OCI-LY1 (cell line): ENCODE measurements around the gene VGLL4.

Experiments used
- H2AFZ ChIP-seq: fragments of 200-600 bp; sonication (generic), shearing (Covaris generic); 2 replicates; pipeline ENCODE4 v1.6.0; 2014; ENCODE audit warnings: antibody characterized with exemption, mild to moderate bottlenecking, low read length
- H3F3A ChIP-seq: fragments of 200-600 bp; sonication (generic), shearing (Covaris generic); 2 replicates; pipeline ENCODE4 v1.6.0; 2014; ENCODE audit warnings: mild to moderate bottlenecking, antibody characterized with exemption, low read length, moderate library complexity; ENCODE audit not compliant: insufficient read depth
- H3K27ac ChIP-seq: fragments of 200-600 bp; sonication (generic); 2 replicates; pipeline ENCODE4 v1.5.1; 2014; ENCODE audit warnings: low read length, mixed run types, mild to moderate bottlenecking, low read depth; ENCODE audit not compliant: poor library complexity, severe bottlenecking
- H3K27me3 ChIP-seq: fragments of 200-600 bp; sonication (generic); 2 replicates; pipeline ENCODE4 v1.6.0; 2014; ENCODE audit warnings: antibody characterized with exemption, mild to moderate bottlenecking, low read length, moderate library complexity; ENCODE audit not compliant: insufficient read depth
- H3K36me3 ChIP-seq: fragments of 200-600 bp; sonication (generic); 2 replicates; pipeline ENCODE4 v1.6.1; 2014; ENCODE audit warnings: mild to moderate bottlenecking, antibody characterized with exemption, low read length, moderate library complexity, mixed read lengths; ENCODE audit not compliant: insufficient read depth
- H3K4me1 ChIP-seq: fragments of 200-600 bp; sonication (generic); 2 replicates; pipeline ENCODE4 v1.5.1; 2014; ENCODE audit warnings: mild to moderate bottlenecking, low read length, moderate library complexity; ENCODE audit not compliant: insufficient read depth, severe bottlenecking
- H3K4me2 ChIP-seq: fragments of 200-600 bp; sonication (generic), shearing (Covaris generic); 2 replicates; pipeline ENCODE4 v1.6.1; 2014; ENCODE audit warnings: low read length
- H3K4me3 ChIP-seq: fragments of 200-600 bp; sonication (generic); 2 replicates; pipeline ENCODE4 v1.5.1; 2014; ENCODE audit warnings: low read length, low read depth, mild to moderate bottlenecking, mixed read lengths; ENCODE audit not compliant: poor library complexity, severe bottlenecking
- H3K79me2 ChIP-seq: fragments of 200-600 bp; shearing (Covaris generic); 2 replicates; pipeline ENCODE4 v1.6.1; 2016; ENCODE audit warnings: mixed run types, low read length, mixed read lengths; ENCODE audit not compliant: insufficient read depth
- H3K9ac ChIP-seq: fragments of 200-600 bp; sonication (generic), shearing (Covaris generic); 2 replicates; pipeline ENCODE4 v1.6.1; 2014; ENCODE audit warnings: mild to moderate bottlenecking, low read length, mixed read lengths
- H3K9me2 ChIP-seq: fragments of 200-600 bp; sonication (generic), shearing (Covaris generic); 2 replicates; pipeline ENCODE4 v1.6.1; 2014; ENCODE audit warnings: low read depth, mild to moderate bottlenecking, low read length, mixed read lengths
- H3K9me3 ChIP-seq: fragments of 200-600 bp; shearing (Covaris generic); 2 replicates; pipeline ENCODE4 v1.6.1; 2014; ENCODE audit warnings: low read length, mixed read lengths
- H4K20me1 ChIP-seq: fragments of 200-600 bp; sonication (generic), shearing (Covaris generic); 2 replicates; pipeline ENCODE4 v1.6.0; 2016; ENCODE audit warnings: mild to moderate bottlenecking, low read length; ENCODE audit not compliant: insufficient read depth
- EZH2 ChIP-seq: fragments of 200-600 bp; sonication (generic), shearing (Covaris generic); IDR thresholded peaks from 2 replicates; pipeline ENCODE4 v1.8.0; 2017; ENCODE audit warnings: borderline replicate concordance, mixed run types, mild to moderate bottlenecking, antibody characterized with exemption, low read length, moderate library complexity, mixed read lengths
- TF ChIP-seq, protein P1 (sequence below): fragments of 200-600 bp; sonication (generic), shearing (Covaris generic); IDR thresholded peaks from 2 replicates; pipeline ENCODE4 v1.5.1; 2017; ENCODE audit warnings: mild to moderate bottlenecking, antibody characterized with exemption, low read length, moderate library complexity, mixed read lengths

Gene VGLL4

DNA sequence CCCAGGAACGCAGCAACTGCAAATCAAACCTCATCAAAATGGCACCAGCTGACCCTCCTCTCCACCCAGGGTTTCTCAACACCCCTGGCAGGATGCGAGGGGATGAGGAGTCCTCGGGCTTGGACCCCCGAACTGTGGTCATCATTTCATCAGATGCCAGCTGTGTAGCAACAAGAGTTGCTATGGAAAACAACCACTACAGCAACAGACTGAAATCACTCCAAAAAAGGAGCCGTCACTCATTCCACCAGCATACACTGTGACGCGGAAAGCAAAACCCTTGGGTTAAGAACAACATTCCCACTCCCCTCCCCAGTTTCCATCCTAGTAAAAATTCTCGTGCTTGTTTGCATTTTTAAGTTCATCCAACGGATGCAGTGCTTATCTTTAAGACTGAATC, 40.1 kb downstream of the VGLL4 start:
- no peaks in the 10 kb centered on the region for H4K20me1 ChIP-seq
- no peak overlapping the region for H2AFZ ChIP-seq
- H3K36me3 ChIP-seq = peaks cover 37% of the 10 kb centered on the region
- H3K4me3 ChIP-seq = peak overlapping the region; percentile 43
- peaks cover 15% of the 10 kb centered on the region; the same call in 1 of the 2 replicates for H3F3A ChIP-seq
- H3K27ac ChIP-seq = peak overlapping the region; percentile 94
- no peaks in the 10 kb centered on the region for H3K9me2 ChIP-seq
- peaks cover 41% of the 10 kb centered on the region for H3K79me2 ChIP-seq
- H3K4me2 ChIP-seq = peak overlapping the region; percentile 72
- no peaks in the 10 kb centered on the region for H3K9me3 ChIP-seq
- H3K27me3 ChIP-seq = no peaks in the 10 kb centered on the region
- H3K9ac ChIP-seq = peak overlapping the region; percentile 63
- H3K4me1 ChIP-seq = peaks cover 86% of the 10 kb centered on the region
- TF ChIP-seq, protein P1, sequence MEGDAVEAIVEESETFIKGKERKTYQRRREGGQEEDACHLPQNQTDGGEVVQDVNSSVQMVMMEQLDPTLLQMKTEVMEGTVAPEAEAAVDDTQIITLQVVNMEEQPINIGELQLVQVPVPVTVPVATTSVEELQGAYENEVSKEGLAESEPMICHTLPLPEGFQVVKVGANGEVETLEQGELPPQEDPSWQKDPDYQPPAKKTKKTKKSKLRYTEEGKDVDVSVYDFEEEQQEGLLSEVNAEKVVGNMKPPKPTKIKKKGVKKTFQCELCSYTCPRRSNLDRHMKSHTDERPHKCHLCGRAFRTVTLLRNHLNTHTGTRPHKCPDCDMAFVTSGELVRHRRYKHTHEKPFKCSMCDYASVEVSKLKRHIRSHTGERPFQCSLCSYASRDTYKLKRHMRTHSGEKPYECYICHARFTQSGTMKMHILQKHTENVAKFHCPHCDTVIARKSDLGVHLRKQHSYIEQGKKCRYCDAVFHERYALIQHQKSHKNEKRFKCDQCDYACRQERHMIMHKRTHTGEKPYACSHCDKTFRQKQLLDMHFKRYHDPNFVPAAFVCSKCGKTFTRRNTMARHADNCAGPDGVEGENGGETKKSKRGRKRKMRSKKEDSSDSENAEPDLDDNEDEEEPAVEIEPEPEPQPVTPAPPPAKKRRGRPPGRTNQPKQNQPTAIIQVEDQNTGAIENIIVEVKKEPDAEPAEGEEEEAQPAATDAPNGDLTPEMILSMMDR = no peak
- TF ChIP-seq EZH2 = no peak

DNA sequence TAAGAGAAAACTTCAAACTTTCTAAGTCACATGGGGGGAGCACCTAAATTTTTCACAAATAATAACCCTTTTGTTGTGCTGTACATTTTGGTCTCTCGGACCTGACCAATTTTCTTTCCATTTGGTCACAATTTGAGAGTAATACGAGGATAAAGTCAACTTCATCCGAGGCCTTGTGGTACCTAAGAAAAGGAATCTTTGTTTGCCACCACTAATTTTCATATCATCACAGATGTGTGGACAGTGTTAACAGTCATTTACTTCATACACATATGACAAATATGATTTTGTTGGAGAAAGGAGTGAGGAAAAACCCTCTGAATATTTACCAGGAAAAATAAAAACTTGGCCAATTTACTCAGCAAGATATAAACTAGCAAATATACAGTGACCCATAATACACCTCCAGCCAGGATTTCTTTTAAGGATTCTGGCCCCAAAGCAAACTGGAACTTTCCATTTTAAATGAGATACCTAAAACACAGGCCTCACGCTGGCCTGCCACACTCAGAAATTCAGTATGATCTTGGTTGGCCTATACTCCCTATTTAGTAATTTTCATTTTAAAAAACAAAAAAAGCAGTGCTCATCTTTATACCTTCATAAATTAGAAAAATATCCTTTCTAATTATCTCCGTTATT, 40.7 kb downstream of the VGLL4 start:
- Histone ChIP-seq H3K27ac (peak overlapping the region; percentile 94), H3K9me3 (no peaks in the 10 kb centered on the region), H3K4me2 (peak overlapping the region; percentile 72), H3K36me3 (peaks cover 43% of the 10 kb centered on the region), H2AFZ (no peak overlapping the region), H3F3A (peaks cover 15% of the 10 kb centered on the region; the same call in 1 of the 2 replicates), H3K4me1 (peaks cover 80% of the 10 kb centered on the region), H3K4me3 (peak overlapping the region; percentile 43), H3K9ac (peak overlapping the region; percentile 63), H3K9me2 (no peaks in the 10 kb centered on the region), H4K20me1 (no peaks in the 10 kb centered on the region), H3K27me3 (no peaks in the 10 kb centered on the region), H3K79me2 (peaks cover 38% of the 10 kb centered on the region)
- TF ChIP-seq EZH2 = no peak
- TF ChIP-seq, protein P1 = no peak

DNA sequence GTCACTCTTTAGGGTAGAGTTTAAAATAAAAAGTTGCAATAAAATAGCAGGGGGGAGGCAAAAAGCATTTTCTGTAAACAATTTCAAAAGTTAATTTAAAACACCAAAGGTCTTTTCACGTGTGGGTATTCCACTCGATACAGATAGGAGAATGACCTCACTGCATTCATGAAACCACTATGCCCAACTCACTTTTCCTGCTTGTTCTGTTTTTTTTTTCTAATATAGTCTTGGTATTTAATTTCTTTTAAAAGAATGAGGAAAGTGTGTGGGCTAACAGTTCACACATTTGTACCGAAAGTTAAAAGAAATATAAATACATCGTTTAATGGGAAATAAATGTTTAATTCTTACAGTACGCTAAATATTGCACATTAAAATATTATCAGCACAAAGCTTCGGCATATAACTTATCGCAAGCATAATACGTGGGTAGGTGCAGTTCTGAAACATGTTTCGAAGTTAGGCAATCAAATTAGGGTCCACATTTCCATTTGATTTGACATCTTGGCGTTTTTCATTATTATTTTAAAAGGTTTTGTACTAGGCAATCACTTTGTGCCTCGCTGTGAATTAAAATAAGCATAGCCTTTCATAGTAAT, 41.4 kb downstream of the VGLL4 start:
- no peak for TF ChIP-seq EZH2
- TF ChIP-seq, protein P1 = no peak
- Histone ChIP-seq H3K36me3 (peaks cover 50% of the 10 kb centered on the region), H4K20me1 (no peaks in the 10 kb centered on the region), H3K4me2 (peak overlapping the region; percentile 72), H3K4me3 (peak overlapping the region; percentile 43), H3K4me1 (peaks cover 74% of the 10 kb centered on the region), H3K27me3 (no peaks in the 10 kb centered on the region), H3F3A (peaks cover 15% of the 10 kb centered on the region; the same call in 1 of the 2 replicates), H2AFZ (no peak overlapping the region), H3K27ac (peak overlapping the region; percentile 94), H3K9ac (peak overlapping the region; percentile 63), H3K9me3 (peaks cover 3% of the 10 kb centered on the region; the same call in 1 of the 2 replicates), H3K79me2 (peaks cover 38% of the 10 kb centered on the region), H3K9me2 (no peaks in the 10 kb centered on the region)
